NB4 (cell line): ENCODE measurements around the gene CMC4.
A peak's percentile ranks its signal among the peaks of the same experiment; 100 is the strongest.

Experiments used
- DNase-seq: peaks from one replicate; pipeline ENCODE4 v3.0.0; 2010; ENCODE audit warnings: low read depth
- H3K4me3 ChIP-seq: one replicate; pipeline ENCODE4 v1.5.1; 2011; ENCODE audit warnings: mild to moderate bottlenecking, low read depth, low read length, moderate library complexity
- MYC ChIP-seq: IDR thresholded peaks from 2 replicates; pipeline ENCODE4 v1.6.1; 2011; ENCODE audit warnings: low read depth, low read length
- POLR2A ChIP-seq: IDR thresholded peaks from 2 replicates; pipeline ENCODE4 v1.6.1; 2011; ENCODE audit warnings: mild to moderate bottlenecking; ENCODE audit not compliant: insufficient read length; ENCODE audit errors: extremely low read depth
- TF ChIP-seq, protein P1 (sequence below): IDR thresholded peaks from 2 replicates; pipeline ENCODE4 v1.6.1; 2011; ENCODE audit warnings: low read depth, low read length
- TF ChIP-seq, protein P2 (sequence below): IDR thresholded peaks from one replicate; pipeline ENCODE4 v1.5.1; 2012; ENCODE audit warnings: low read depth, low read length

The CMC4 gene, protein sequence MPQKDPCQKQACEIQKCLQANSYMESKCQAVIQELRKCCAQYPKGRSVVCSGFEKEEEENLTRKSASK

DNA sequence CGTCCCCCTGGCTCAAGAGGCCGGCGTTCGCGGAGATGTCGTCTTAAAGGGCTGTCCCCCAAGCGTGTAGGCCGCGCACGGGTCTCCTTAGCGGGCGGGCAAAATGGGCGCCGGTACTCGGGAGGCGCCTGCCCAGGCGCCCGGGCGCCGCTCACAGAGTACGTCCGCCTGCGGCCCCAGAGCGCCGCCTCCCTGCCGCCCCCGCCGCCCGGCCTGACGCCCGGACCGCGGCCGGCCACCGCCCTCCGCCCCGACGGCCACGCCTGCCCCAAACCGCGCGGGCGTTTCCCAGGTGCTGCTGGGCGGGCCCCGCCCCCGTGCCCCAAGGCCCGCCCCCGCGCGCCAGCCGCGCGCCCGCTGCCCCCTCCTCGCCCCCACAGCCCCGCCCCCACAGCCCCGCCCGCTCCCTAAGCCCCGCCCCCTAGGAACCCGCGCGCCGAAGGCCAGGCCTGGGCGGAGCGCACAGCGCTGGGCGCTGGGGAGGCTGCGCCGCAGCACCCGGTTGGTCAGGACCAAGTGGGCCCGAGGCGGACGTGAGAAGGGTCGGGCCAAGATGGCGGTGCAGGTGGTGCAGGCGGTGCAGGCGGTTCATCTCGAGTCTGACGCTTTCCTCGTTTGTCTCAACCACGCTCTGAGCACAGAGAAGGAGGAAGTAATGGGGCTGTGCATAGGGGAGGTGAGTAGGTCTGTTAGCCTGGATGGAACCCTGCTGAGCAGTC, at the start of gene CMC4, which contains the start of the genes BRCC3 and MTCP1:
Gene CMC4, minus strand, starts transcription at position 162 of the 719 bp plus-strand sequence. CDS start 7,113 bp downstream, outside the sequence.
Gene BRCC3, plus strand, starts transcription at position 534 of the 719 bp plus-strand sequence. Its CDS starts 20 bp downstream, at position 554.
Gene MTCP1, minus strand, starts transcription at position 162 of the 719 bp plus-strand sequence. CDS start 5,126 bp downstream, outside the sequence.
- TF ChIP-seq, protein P1, sequence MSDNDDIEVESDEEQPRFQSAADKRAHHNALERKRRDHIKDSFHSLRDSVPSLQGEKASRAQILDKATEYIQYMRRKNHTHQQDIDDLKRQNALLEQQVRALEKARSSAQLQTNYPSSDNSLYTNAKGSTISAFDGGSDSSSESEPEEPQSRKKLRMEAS, result peak; percentile 46
- TF ChIP-seq, protein P2, sequence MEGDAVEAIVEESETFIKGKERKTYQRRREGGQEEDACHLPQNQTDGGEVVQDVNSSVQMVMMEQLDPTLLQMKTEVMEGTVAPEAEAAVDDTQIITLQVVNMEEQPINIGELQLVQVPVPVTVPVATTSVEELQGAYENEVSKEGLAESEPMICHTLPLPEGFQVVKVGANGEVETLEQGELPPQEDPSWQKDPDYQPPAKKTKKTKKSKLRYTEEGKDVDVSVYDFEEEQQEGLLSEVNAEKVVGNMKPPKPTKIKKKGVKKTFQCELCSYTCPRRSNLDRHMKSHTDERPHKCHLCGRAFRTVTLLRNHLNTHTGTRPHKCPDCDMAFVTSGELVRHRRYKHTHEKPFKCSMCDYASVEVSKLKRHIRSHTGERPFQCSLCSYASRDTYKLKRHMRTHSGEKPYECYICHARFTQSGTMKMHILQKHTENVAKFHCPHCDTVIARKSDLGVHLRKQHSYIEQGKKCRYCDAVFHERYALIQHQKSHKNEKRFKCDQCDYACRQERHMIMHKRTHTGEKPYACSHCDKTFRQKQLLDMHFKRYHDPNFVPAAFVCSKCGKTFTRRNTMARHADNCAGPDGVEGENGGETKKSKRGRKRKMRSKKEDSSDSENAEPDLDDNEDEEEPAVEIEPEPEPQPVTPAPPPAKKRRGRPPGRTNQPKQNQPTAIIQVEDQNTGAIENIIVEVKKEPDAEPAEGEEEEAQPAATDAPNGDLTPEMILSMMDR, result no peak
- TF ChIP-seq MYC (no peak; the same call in 1 of the 2 replicates), POLR2A (peak; percentile 78)
- peak; percentile 90 for DNase-seq

DNA sequence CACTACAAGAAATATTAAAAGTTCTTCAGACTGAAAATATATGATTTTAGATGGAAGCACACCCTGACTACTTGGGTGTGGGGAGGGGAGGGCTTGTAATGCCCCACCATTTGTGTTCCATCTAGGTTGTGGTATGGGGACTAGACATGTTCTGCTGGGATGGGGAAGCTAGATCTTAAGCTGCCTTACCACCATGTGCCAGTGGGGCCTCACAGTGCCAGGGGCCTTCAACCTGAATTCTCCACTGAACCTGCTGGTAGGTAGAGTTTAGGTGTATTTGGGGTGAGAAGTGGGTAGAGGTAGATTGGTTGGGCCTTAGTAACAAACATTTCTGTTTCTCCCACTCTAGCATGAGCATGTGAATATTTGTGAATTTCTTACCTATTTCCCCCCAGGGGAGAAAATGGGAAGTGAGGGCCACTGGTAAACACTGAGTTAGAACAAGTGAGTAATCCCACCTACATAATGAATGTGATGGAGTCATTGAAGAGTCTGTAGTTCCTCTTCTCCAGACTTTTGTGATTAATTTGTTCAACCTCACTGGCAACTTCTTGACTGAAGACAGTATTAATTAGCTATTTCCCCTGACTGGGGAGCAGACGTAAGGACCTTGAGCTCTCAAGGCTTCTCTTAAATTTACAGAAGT, 44.4 kb upstream of the CMC4 start:
- no peak overlapping the region for H3K4me3 ChIP-seq
- TF ChIP-seq POLR2A (no peak), MYC (no peak)
- TF ChIP-seq, protein P1, result no peak
- TF ChIP-seq, protein P2, result no peak

More for the DNA sequence above, at the start of gene CMC4, which contains the start of the genes BRCC3 and MTCP1:
- H3K4me3 ChIP-seq, result peak within 1 kb of the TSS; percentile 90

DNA sequence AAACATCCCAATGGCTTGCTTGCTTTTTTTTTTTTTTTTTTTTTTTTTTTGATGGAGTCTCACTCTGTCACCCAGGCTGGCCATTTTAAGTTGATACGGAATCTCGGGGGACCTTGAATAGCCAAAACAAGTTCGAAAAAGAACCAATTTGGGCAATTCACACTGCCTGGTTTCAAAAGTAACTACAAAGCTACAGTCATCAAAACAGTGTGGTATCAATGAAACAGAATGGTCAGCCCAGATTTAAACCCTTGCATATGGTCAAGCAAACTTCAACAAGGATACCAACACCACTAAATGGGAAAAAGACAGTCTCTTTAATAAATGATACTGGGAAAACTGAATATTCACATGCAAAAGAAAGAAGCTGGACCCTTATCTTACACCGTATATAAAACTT, 42.2 kb upstream of the CMC4 start:
- no peak for DNase-seq
- no peak overlapping the region for H3K4me3 ChIP-seq
- TF ChIP-seq POLR2A, result no peak
- TF ChIP-seq, protein P1, result no peak
- TF ChIP-seq, protein P2, result no peak
- TF ChIP-seq MYC, result no peak

More for the DNA sequence above, 44.4 kb upstream of the CMC4 start:
- no peak for DNase-seq

DNA sequence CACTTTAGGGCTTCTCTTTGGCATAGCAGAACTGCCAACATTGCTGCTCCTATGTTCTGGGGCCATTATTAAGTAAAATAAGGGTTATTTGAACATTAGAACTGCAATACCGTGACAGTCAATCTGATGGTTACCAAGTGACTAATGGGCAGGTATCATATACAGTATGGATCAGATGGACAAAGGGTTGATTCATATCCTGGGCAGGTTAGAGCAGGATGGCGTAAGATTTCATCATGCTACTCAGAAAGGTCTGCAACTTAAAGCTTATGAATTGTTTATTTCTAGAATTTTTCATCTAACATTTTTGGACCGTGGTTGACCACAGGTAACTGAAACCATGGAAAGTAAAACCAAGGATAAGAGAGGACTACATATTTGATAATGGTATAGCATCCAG, 41.2 kb upstream of the CMC4 start:
- TF ChIP-seq MYC, result no peak
- no peak for TF ChIP-seq POLR2A
- TF ChIP-seq, protein P1, result no peak
- TF ChIP-seq, protein P2, result no peak
- no peak for DNase-seq
- H3K4me3 ChIP-seq, result no peak overlapping the region

DNA sequence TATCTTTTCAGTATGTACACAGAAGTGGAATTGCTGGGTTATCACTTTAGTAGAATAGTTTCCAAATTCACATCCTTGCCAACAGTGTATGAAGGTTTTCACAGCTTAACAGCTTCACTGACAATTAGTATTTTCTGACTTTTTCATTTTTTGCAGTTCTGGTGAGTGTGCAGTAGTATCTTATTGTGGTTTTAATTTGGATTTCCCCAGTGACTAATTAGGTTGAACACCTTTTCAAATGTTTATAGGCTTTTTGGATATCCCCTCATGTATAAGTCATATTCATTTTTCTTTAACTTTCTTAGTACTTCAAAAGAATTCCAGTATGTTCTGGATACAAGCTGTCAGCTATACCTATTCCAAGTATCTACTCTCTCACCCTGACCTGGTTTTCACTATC, 37.5 kb upstream of the CMC4 start:
- no peak overlapping the region for H3K4me3 ChIP-seq
- no peak for DNase-seq
- TF ChIP-seq, protein P2, result no peak
- no peak for TF ChIP-seq MYC
- TF ChIP-seq, protein P1, result no peak
